Measurements from ENCODE around the gene BCOR.

The BCOR gene

DNA sequence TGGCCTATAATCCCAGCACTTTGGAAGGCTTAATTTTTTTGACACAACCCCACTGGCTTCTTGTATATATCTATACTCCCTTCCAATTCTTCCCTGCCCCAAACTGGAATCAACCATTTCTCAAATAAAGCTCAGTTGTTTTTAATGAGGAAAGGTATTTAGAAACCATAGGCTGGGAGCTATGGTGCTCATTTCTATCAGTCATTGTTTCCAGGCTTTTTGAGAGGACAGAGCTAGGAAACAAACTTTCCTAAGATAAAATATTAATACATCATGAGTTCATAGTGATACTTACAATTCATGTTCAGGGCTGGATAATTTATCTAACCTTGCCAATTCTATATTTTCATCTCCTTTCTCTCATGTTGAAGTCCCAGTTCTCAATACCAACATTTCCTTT, 50.3 kb downstream of the BCOR start:
- TF ChIP-seq ARNTL (CRISPR knock-in tag; IDR thresholded peaks at IDR 0.05; ENCODE audit: borderline replicate concordance, low read depth) (no peak), PPARA (CRISPR knock-in tag; IDR thresholded peaks at IDR 0.05; ENCODE audit: borderline replicate concordance) (no peak), TCF4 (CRISPR knock-in tag; IDR thresholded peaks at IDR 0.05; ENCODE audit: borderline replicate concordance) (no peak), ZFP3 (CRISPR knock-in tag; IDR thresholded peaks at IDR 0.05) (no peak), OSR1 (CRISPR knock-in tag; IDR thresholded peaks at IDR 0.05) (no peak), GLIS3 (CRISPR knock-in tag; IDR thresholded peaks at IDR 0.05) (no peak), BACH2 (CRISPR knock-in tag; IDR thresholded peaks at IDR 0.05; ENCODE audit: borderline replicate concordance) (no peak), ZNF70 (CRISPR knock-in tag; IDR thresholded peaks at IDR 0.05) (no peak), ZC3H10 (CRISPR knock-in tag; IDR thresholded peaks at IDR 0.05) (no peak), ZNF8 (CRISPR knock-in tag; IDR thresholded peaks at IDR 0.05) (no peak), RARB (CRISPR knock-in tag; IDR thresholded peaks at IDR 0.05) (no peak), ZFP30 (CRISPR knock-in tag; IDR thresholded peaks at IDR 0.05) (no peak), SNAI2 (CRISPR knock-in tag; IDR thresholded peaks at IDR 0.05) (no peak), ESRRG (CRISPR knock-in tag; IDR thresholded peaks at IDR 0.05) (no peak)
- TF ChIP-seq, protein P1, sequence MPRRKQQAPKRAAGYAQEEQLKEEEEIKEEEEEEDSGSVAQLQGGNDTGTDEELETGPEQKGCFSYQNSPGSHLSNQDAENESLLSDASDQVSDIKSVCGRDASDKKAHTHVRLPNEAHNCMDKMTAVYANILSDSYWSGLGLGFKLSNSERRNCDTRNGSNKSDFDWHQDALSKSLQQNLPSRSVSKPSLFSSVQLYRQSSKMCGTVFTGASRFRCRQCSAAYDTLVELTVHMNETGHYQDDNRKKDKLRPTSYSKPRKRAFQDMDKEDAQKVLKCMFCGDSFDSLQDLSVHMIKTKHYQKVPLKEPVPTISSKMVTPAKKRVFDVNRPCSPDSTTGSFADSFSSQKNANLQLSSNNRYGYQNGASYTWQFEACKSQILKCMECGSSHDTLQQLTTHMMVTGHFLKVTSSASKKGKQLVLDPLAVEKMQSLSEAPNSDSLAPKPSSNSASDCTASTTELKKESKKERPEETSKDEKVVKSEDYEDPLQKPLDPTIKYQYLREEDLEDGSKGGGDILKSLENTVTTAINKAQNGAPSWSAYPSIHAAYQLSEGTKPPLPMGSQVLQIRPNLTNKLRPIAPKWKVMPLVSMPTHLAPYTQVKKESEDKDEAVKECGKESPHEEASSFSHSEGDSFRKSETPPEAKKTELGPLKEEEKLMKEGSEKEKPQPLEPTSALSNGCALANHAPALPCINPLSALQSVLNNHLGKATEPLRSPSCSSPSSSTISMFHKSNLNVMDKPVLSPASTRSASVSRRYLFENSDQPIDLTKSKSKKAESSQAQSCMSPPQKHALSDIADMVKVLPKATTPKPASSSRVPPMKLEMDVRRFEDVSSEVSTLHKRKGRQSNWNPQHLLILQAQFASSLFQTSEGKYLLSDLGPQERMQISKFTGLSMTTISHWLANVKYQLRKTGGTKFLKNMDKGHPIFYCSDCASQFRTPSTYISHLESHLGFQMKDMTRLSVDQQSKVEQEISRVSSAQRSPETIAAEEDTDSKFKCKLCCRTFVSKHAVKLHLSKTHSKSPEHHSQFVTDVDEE (CRISPR knock-in tag; IDR thresholded peaks at IDR 0.05): no peak
- TF ChIP-seq, protein P2, sequence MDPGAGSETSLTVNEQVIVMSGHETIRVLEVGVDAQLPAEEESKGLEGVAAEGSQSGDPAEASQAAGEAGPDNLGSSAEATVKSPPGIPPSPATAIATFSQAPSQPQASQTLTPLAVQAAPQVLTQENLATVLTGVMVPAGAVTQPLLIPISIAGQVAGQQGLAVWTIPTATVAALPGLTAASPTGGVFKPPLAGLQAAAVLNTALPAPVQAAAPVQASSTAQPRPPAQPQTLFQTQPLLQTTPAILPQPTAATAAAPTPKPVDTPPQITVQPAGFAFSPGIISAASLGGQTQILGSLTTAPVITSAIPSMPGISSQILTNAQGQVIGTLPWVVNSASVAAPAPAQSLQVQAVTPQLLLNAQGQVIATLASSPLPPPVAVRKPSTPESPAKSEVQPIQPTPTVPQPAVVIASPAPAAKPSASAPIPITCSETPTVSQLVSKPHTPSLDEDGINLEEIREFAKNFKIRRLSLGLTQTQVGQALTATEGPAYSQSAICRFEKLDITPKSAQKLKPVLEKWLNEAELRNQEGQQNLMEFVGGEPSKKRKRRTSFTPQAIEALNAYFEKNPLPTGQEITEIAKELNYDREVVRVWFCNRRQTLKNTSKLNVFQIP (CRISPR knock-in tag; IDR thresholded peaks at IDR 0.05; ENCODE audit: borderline replicate concordance, low read depth): no peak
- TF ChIP-seq, protein P3, sequence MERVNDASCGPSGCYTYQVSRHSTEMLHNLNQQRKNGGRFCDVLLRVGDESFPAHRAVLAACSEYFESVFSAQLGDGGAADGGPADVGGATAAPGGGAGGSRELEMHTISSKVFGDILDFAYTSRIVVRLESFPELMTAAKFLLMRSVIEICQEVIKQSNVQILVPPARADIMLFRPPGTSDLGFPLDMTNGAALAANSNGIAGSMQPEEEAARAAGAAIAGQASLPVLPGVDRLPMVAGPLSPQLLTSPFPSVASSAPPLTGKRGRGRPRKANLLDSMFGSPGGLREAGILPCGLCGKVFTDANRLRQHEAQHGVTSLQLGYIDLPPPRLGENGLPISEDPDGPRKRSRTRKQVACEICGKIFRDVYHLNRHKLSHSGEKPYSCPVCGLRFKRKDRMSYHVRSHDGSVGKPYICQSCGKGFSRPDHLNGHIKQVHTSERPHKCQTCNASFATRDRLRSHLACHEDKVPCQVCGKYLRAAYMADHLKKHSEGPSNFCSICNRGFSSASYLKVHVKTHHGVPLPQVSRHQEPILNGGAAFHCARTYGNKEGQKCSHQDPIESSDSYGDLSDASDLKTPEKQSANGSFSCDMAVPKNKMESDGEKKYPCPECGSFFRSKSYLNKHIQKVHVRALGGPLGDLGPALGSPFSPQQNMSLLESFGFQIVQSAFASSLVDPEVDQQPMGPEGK (CRISPR knock-in tag; IDR thresholded peaks at IDR 0.05; ENCODE audit: borderline replicate concordance): no peak
- TF ChIP-seq, protein P4, sequence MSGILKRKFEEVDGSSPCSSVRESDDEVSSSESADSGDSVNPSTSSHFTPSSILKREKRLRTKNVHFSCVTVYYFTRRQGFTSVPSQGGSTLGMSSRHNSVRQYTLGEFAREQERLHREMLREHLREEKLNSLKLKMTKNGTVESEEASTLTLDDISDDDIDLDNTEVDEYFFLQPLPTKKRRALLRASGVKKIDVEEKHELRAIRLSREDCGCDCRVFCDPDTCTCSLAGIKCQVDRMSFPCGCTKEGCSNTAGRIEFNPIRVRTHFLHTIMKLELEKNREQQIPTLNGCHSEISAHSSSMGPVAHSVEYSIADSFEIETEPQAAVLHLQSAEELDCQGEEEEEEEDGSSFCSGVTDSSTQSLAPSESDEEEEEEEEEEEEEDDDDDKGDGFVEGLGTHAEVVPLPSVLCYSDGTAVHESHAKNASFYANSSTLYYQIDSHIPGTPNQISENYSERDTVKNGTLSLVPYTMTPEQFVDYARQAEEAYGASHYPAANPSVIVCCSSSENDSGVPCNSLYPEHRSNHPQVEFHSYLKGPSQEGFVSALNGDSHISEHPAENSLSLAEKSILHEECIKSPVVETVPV (CRISPR knock-in tag; IDR thresholded peaks at IDR 0.05): no peak
- TF ChIP-seq, protein P5, sequence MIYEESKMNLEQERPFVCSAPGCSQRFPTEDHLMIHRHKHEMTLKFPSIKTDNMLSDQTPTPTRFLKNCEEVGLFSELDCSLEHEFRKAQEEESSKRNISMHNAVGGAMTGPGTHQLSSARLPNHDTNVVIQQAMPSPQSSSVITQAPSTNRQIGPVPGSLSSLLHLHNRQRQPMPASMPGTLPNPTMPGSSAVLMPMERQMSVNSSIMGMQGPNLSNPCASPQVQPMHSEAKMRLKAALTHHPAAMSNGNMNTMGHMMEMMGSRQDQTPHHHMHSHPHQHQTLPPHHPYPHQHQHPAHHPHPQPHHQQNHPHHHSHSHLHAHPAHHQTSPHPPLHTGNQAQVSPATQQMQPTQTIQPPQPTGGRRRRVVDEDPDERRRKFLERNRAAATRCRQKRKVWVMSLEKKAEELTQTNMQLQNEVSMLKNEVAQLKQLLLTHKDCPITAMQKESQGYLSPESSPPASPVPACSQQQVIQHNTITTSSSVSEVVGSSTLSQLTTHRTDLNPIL (CRISPR knock-in tag; IDR thresholded peaks at IDR 0.05; ENCODE audit: low read depth): no peak
- no peak for ATAC-seq

DNA sequence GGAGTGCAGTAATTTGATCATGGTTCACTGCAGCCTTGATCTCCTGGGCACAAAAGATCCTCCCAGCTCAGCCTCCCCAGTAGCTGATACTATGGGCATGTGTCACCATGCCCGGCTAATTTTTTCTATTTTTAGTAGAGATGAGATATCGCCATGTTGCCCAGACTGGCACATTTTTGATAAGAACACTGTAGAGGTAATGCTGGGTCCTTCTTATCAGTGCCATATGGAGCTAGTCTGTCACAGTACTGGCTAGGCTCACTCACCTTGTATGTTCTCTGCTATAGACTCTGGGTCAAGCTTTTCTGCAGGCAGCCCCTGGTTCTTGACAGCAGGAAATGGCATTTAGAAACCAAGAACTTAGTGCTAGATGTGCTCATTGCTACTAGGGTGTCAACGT, 53.9 kb downstream of the BCOR start:
- ATAC-seq: no peak
- TF ChIP-seq ZC3H10 (CRISPR knock-in tag; IDR thresholded peaks at IDR 0.05): no peak
- TF ChIP-seq, protein P3 (CRISPR knock-in tag; IDR thresholded peaks at IDR 0.05; ENCODE audit: borderline replicate concordance): no peak
- TF ChIP-seq, protein P2 (CRISPR knock-in tag; IDR thresholded peaks at IDR 0.05; ENCODE audit: borderline replicate concordance, low read depth): no peak
- TF ChIP-seq, protein P1 (CRISPR knock-in tag; IDR thresholded peaks at IDR 0.05): no peak
- no peak for TF ChIP-seq CSDC2 (CRISPR knock-in tag; IDR thresholded peaks at IDR 0.05)
- no peak for TF ChIP-seq OSR1 (CRISPR knock-in tag; IDR thresholded peaks at IDR 0.05)
- TF ChIP-seq SNAI2 (CRISPR knock-in tag; IDR thresholded peaks at IDR 0.05): no peak
- no peak for TF ChIP-seq TCF4 (CRISPR knock-in tag; IDR thresholded peaks at IDR 0.05; ENCODE audit: borderline replicate concordance)
- no peak for TF ChIP-seq ISL1 (CRISPR knock-in tag; IDR thresholded peaks at IDR 0.05)
- TF ChIP-seq ZFP30 (CRISPR knock-in tag; IDR thresholded peaks at IDR 0.05): no peak
- TF ChIP-seq PPARA (CRISPR knock-in tag; IDR thresholded peaks at IDR 0.05; ENCODE audit: borderline replicate concordance): no peak
- no peak for TF ChIP-seq ZNF565 (CRISPR knock-in tag; conservative IDR thresholded peaks at IDR 0.05; ENCODE audit: low read depth)
- TF ChIP-seq, protein P5 (CRISPR knock-in tag; IDR thresholded peaks at IDR 0.05; ENCODE audit: low read depth): no peak

Measured in SK-N-SH treated with all-trans-retinoic acid at 6 μM for 48 hours (cell line).